ENCODE results near the gene ADGRD1.

ADGRD1 gene

DNA sequence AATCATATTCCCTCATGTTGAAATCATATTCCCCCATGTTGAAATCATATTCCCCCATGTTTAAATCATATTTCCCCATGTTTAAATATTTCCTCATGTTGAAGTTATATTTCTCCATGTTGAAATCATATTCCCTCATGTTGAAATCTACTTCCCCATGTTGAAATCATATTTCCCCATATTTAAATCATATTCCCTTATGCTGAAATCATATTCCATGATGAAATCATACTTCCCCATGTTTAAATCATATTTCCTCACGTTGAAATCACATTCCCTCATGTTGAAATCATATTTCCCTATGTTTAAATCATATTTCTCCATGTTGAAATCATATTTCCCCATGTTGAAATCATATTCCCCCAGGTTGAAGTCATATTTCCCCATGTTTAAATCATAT, 34.6 kb upstream of the ADGRD1 start:
- H3K27me3 ChIP-seq (ENCODE audit: insufficient read depth, poor library complexity, severe bottlenecking) = peaks cover 5% of the 10 kb centered on the region
- no peak overlapping the region for H3K4me3 ChIP-seq (replicated peaks; ENCODE audit: insufficient read depth, low read length)
- TF ChIP-seq, protein P1, sequence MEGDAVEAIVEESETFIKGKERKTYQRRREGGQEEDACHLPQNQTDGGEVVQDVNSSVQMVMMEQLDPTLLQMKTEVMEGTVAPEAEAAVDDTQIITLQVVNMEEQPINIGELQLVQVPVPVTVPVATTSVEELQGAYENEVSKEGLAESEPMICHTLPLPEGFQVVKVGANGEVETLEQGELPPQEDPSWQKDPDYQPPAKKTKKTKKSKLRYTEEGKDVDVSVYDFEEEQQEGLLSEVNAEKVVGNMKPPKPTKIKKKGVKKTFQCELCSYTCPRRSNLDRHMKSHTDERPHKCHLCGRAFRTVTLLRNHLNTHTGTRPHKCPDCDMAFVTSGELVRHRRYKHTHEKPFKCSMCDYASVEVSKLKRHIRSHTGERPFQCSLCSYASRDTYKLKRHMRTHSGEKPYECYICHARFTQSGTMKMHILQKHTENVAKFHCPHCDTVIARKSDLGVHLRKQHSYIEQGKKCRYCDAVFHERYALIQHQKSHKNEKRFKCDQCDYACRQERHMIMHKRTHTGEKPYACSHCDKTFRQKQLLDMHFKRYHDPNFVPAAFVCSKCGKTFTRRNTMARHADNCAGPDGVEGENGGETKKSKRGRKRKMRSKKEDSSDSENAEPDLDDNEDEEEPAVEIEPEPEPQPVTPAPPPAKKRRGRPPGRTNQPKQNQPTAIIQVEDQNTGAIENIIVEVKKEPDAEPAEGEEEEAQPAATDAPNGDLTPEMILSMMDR (IDR thresholded peaks at IDR 0.05; ENCODE audit: insufficient read depth, low read length) = no peak
- TF ChIP-seq POLR2AphosphoS5 (IDR thresholded peaks at IDR 0.05; ENCODE audit: low read depth) = no peak
- TF ChIP-seq GABPA (IDR thresholded peaks at IDR 0.05; ENCODE audit: low read depth) = no peak
- no peak for TF ChIP-seq SPI1 (IDR thresholded peaks at IDR 0.05; ENCODE audit: borderline replicate concordance, low read depth)
- TF ChIP-seq, protein P2, sequence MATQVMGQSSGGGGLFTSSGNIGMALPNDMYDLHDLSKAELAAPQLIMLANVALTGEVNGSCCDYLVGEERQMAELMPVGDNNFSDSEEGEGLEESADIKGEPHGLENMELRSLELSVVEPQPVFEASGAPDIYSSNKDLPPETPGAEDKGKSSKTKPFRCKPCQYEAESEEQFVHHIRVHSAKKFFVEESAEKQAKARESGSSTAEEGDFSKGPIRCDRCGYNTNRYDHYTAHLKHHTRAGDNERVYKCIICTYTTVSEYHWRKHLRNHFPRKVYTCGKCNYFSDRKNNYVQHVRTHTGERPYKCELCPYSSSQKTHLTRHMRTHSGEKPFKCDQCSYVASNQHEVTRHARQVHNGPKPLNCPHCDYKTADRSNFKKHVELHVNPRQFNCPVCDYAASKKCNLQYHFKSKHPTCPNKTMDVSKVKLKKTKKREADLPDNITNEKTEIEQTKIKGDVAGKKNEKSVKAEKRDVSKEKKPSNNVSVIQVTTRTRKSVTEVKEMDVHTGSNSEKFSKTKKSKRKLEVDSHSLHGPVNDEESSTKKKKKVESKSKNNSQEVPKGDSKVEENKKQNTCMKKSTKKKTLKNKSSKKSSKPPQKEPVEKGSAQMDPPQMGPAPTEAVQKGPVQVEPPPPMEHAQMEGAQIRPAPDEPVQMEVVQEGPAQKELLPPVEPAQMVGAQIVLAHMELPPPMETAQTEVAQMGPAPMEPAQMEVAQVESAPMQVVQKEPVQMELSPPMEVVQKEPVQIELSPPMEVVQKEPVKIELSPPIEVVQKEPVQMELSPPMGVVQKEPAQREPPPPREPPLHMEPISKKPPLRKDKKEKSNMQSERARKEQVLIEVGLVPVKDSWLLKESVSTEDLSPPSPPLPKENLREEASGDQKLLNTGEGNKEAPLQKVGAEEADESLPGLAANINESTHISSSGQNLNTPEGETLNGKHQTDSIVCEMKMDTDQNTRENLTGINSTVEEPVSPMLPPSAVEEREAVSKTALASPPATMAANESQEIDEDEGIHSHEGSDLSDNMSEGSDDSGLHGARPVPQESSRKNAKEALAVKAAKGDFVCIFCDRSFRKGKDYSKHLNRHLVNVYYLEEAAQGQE (IDR thresholded peaks at IDR 0.05; ENCODE audit: insufficient replicate concordance, low read depth) = no peak
- H3K27ac ChIP-seq (replicated peaks) = no peak overlapping the region
- no peak for DNase-seq (ENCODE audit: low read depth in 1 of 2, low spot score in 1 of 2)

DNA sequence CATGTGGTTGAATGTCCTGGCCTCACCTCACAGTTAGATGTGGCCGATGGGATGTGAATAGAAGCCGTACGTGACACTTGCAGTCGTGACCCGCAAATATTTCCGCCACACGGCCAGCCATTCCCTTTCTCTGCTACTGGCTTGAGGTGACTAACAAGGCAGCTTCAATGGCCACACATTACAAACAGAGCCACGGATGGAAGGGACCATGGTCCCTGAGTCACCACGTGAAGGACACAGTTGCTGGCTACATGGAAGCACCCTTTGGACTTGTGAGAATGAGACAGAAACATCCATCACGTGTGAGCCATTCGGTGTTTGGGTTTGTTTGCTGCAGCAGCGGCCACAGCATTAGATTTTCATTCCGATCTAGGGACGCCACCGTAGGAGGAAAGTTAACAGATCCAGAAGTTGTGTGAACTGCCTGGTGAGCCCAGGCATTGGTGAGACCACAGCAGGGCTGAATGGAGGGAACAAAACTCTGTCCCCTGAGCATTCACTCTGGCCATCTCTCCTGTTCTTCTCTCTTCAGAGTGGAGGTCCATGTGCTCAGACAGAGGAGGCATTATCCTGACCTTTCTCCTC, 33.5 kb upstream of the ADGRD1 start:
- DNase-seq (ENCODE audit: low read depth in 1 of 2, low spot score in 1 of 2) = no peak
- no peak overlapping the region for H3K4me3 ChIP-seq (replicated peaks; ENCODE audit: insufficient read depth, low read length)
- peaks cover 2% of the 10 kb centered on the region for H3K27me3 ChIP-seq (ENCODE audit: insufficient read depth, poor library complexity, severe bottlenecking)
- no peak overlapping the region for H3K27ac ChIP-seq (replicated peaks)
- TF ChIP-seq, protein P1 (IDR thresholded peaks at IDR 0.05; ENCODE audit: insufficient read depth, low read length) = no peak
- TF ChIP-seq, protein P2 (IDR thresholded peaks at IDR 0.05; ENCODE audit: insufficient replicate concordance, low read depth) = no peak
- TF ChIP-seq SPI1 (IDR thresholded peaks at IDR 0.05; ENCODE audit: borderline replicate concordance, low read depth) = no peak
- TF ChIP-seq POLR2AphosphoS5 (IDR thresholded peaks at IDR 0.05; ENCODE audit: low read depth) = no peak
- no peak for TF ChIP-seq GABPA (IDR thresholded peaks at IDR 0.05; ENCODE audit: low read depth)

DNA sequence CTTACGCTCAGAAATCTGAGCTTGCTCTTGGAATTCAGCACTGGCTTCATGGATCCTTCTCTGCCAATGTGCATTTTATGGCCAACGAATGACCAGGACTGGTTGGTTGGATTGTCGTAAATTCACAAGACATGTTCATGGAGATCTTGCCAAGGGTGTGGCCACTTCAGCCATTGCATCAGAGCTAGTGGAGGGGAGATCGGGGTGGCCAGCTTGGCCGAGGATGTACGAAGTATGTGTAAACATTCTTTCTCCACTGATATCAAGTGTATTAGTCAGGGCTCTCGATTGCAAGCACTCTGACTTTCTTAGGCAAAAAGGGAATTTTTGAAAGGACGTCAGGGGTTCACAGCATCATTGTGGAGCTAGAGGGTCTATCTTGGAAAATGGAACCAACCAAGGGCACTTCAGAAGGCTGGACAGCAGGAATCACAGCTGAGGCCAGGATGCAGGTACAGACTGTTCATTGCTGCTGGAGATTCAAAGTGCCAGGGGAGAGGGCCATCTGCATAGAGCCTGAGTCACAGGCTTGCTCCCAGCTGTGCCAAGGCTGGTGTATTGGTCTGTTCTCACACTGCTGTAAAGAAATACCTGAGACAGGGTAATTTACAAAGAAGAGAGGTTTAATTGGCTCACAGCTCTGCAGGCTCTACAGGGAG, 32.9 kb upstream of the ADGRD1 start:
- no peak overlapping the region for H3K27ac ChIP-seq (replicated peaks)
- H3K4me3 ChIP-seq (replicated peaks; ENCODE audit: insufficient read depth, low read length) = no peak overlapping the region
- DNase-seq (ENCODE audit: low read depth in 1 of 2, low spot score in 1 of 2) = no peak
- no peak for TF ChIP-seq GABPA (IDR thresholded peaks at IDR 0.05; ENCODE audit: low read depth)
- TF ChIP-seq POLR2AphosphoS5 (IDR thresholded peaks at IDR 0.05; ENCODE audit: low read depth) = no peak
- TF ChIP-seq, protein P2 (IDR thresholded peaks at IDR 0.05; ENCODE audit: insufficient replicate concordance, low read depth) = no peak
- peaks cover under 1% of the 10 kb centered on the region for H3K27me3 ChIP-seq (ENCODE audit: insufficient read depth, poor library complexity, severe bottlenecking)
